Lower leg skin (tissue), 4 donors: ENCODE data around the gene JOSD1. TPM values are rescaled to one million over a fixed set of nuclear protein-coding genes. Genes with fewer than 3 reads are reported as not detected.
"Not testable (repeated sequence)": the region's sequence is repeated elsewhere in the genome, so short reads cannot be mapped to it uniquely, and the experiment has no call there.

Experiments used
- DNase-seq, 2 donors: peaks; one replicate each; pipeline ENCODE4 v3.0.0-alpha.2; 2019; ENCODE audit warnings: low spot score in 2 of 2
- H3K4me3 ChIP-seq: fragments of 200-600 bp; sonication (generic); 2 replicates; pipeline ENCODE4 v1.5.1; 2017; ENCODE audit warnings: mild to moderate bottlenecking, low read depth; ENCODE audit not compliant: poor library complexity, severe bottlenecking
- POLR2A ChIP-seq, 2 donors: fragments of 450-650 bp; IDR thresholded peaks; one replicate each; pipeline ENCODE4 v1.6.1; 2016 to 2017; ENCODE audit warnings: antibody characterized with exemption in 2 of 2, mild to moderate bottlenecking in 1 of 2, moderate library complexity in 1 of 2
- WGBS, 2 donors: methylation state at CpG; one replicate each; pipeline ENCODE4 v1.1.5; 2018; 5-methylcytosine and 5-hydroxymethylcytosine counted together
- intact Hi-C: fragments of 100-400 bp; cut with DNase I; formaldehyde crosslinking; loops from one replicate; pipeline ENCODE4 v1.15.0; 2023; ENCODE audit warnings: low total_unique reads
- total RNA-seq, 4 donors: library from RNA; depleted of rRNA; stranded (reverse); fragments of >200 nt; gene quantifications; one replicate each; pipeline ENCODE4 v1.1.0, GENCODE V29; 2016
- TF ChIP-seq, protein P1 (sequence below), 3 donors: fragments of 450-650 bp; IDR thresholded peaks; one replicate each; pipeline ENCODE4 v1.5.1; 2016; ENCODE audit warnings: antibody characterized with exemption in 3 of 3, mild to moderate bottlenecking in 3 of 3, moderate library complexity in 2 of 3

The JOSD1 gene
- total RNA-seq, 4 donors from 2014 or later = 52.0 to 90.6 (median 68.0) TPM

DNA sequence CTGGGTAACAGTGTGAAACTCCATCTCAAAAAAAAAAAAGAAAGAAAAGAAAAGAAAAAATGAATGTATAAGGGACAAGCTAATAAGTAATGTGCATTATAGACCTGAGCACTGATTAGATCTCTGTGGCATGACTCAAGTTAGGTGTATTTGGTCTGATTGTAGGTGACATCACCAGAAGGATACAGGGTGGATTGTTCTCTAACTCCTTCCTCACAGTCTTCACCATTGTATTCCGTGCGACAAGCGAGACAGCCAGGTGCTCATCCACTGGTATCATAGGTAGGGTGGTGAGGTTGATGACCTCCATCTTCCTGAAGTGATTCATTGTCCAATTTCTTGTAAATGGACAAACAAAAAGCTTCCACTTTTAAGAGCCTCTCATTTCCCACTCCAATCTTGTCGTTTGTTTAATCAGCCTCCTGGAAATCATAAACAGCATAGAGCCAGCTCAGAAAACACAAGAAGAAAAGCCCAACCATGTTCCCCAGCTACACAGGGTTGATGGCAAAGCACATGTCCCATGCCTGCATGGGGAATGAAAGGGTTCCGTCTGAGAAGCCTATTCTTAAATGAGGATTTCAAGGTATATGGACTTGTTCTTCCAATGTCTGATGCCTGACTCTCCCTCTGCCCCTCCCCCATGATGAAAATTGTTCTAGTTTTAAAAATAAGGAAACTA, 50.8 kb downstream of the JOSD1 start:
- no peak for TF ChIP-seq POLR2A (IDR thresholded peaks at IDR 0.05)
- TF ChIP-seq, protein P1, sequence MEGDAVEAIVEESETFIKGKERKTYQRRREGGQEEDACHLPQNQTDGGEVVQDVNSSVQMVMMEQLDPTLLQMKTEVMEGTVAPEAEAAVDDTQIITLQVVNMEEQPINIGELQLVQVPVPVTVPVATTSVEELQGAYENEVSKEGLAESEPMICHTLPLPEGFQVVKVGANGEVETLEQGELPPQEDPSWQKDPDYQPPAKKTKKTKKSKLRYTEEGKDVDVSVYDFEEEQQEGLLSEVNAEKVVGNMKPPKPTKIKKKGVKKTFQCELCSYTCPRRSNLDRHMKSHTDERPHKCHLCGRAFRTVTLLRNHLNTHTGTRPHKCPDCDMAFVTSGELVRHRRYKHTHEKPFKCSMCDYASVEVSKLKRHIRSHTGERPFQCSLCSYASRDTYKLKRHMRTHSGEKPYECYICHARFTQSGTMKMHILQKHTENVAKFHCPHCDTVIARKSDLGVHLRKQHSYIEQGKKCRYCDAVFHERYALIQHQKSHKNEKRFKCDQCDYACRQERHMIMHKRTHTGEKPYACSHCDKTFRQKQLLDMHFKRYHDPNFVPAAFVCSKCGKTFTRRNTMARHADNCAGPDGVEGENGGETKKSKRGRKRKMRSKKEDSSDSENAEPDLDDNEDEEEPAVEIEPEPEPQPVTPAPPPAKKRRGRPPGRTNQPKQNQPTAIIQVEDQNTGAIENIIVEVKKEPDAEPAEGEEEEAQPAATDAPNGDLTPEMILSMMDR (IDR thresholded peaks at IDR 0.05) = no peak
- intact Hi-C loops = no loop called here
- no peak for DNase-seq
- no peak overlapping the region for H3K4me3 ChIP-seq
- 81 to 82% methylated on average over 5 of the region's 5 CpGs for WGBS, 2 donors

DNA sequence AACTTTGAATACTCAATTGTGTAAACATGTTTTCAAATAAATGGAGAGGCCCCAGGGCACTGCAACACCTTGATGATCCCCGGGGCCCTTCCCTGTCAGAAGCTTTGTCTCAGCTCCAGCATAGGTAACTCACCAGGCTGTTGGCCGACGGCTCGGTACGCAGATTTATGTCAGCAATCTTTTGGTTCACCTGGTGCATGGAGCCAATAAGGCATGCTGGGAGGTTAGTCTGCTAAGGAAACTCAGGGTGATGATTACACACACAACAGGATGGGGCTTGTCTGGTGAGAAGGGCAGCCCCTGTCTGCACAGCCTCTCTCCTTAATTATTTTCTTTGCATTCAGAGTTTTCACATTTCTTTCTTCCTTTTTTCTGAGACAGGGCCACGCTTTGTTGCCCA, 55.3 kb downstream of the JOSD1 start:
- no peak overlapping the region for H3K4me3 ChIP-seq
- TF ChIP-seq, protein P1 (IDR thresholded peaks at IDR 0.05) = no peak
- TF ChIP-seq POLR2A (IDR thresholded peaks at IDR 0.05) = no peak
- 52 to 53% methylated on average over 6 of the region's 6 CpGs for WGBS, 2 donors
- DNase-seq = peak in 1 of 2 donors; percentile 32
- intact Hi-C loops = no loop called here

DNA sequence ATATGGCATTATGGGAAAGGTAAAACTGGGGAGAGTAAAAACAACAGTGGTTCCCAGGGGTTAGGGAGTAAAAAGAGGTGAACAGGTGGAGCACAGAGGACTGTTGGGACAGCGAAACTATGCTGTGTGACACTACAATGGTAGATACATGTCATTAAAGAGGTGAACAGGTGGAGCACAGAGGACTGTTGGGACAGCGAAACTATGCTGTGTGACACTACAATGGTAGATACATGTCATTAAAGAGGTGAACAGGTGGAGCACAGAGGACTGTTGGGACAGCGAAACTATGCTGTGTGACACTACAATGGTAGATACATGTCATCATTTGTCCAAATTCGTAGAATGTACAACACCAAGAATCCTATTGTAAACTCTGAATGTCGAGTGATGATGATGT, 56.5 kb downstream of the JOSD1 start:
- intact Hi-C loops, H3K4me3 ChIP-seq, DNase-seq: not testable (repeated sequence)
- WGBS, 2 donors = 92 to 94% methylated on average over 5 of the region's 5 CpGs

DNA sequence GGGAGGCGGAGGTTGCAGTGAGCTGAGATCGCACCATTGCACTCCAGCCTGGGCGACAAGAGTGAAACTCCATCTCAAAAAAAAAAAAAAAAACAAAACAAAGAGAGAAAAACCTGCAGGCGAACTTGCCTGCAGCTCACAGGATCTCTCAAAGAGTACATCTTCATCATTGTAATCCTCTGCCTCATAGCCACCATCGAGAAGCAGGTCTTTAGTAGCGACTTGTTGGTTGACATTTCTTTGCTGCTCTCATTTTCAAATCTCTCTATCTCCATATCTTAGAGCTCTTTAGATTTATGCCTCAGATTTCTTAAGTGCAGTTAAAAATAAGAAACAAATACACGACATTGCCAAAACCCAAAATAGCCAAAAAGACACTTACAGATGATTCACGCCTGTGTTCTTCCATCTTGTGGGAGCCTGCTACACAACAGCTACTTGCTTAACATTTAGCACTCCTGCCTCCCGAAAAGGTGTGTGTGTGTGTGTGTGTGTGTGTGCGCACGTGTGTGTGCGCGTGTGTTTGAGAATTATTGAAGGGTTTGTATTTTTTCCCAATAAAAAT, 59.2 kb downstream of the JOSD1 start:
- intact Hi-C loops = no loop called here
- TF ChIP-seq, protein P1 (IDR thresholded peaks at IDR 0.05) = no peak
- TF ChIP-seq POLR2A (IDR thresholded peaks at IDR 0.05) = no peak
- DNase-seq = no peak
- 76 to 80% methylated on average over 13 of the region's 13 CpGs for WGBS, 2 donors
- no peak overlapping the region for H3K4me3 ChIP-seq

DNA sequence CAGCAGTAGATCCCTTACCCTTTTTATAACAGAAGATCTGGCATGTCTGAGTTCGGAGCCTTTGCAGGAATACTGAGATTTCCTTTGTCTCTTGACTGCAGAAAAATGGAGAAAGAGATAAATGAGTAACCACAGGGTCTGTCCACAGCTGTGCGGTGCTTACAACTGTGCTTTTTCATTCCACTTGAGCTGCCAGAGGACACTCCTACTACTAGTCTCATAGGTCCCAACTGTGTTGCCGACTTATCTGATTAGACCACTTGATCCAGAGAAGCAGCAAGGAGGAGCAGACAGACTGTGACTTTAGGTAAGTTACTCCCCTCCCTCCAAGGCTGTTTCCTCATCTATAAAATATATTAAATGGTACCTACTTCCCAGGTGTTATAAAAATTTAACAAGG, 62.0 kb downstream of the JOSD1 start:
- TF ChIP-seq, protein P1 (IDR thresholded peaks at IDR 0.05) = no peak
- TF ChIP-seq POLR2A (IDR thresholded peaks at IDR 0.05) = no peak
- no peak overlapping the region for H3K4me3 ChIP-seq
- DNase-seq = no peak
- intact Hi-C loops = no loop called here
- WGBS, 2 donors = 88 to 94% methylated on average over 3 of the region's 3 CpGs

DNA sequence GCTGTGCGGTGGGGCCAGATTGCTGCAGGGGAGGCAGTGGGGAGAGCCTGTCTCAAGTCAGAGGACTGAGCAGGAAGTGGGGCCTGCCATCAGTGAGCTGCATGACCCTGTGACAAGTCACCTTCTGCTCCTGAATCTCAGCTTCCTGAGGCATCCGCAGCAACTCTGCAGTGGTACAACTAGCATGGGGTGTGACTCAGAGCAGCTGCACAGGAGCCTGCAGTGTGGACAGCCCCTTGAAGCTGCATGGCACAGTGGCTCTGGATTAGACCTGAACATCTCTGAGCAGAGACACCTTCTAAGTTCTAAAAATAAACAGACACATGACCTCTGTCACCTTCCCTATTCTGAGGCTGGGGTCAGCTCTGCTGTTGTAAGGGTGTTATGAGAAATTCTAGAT, 62.5 kb downstream of the JOSD1 start:
- TF ChIP-seq, protein P1 (IDR thresholded peaks at IDR 0.05) = no peak
- TF ChIP-seq POLR2A (IDR thresholded peaks at IDR 0.05) = no peak
- no peak for DNase-seq
- 94 to 100% methylated on average over 2 of the region's 2 CpGs for WGBS, 2 donors
- no peak overlapping the region for H3K4me3 ChIP-seq
- intact Hi-C loops = no loop called here

Other genes with a start within 250 kb of the JOSD1 start
- 1 to 10 TPM in 1 of 4 donors, under 1 TPM in 2, not detected in 1; 0.29 to 1.4 (median 0.46) TPM for gene KCNJ4, start 245.7 kb downstream of the JOSD1 start, total RNA-seq
- 1 to 10 TPM in 2 of 4 donors, under 1 TPM in 2; 0.80 to 5.1 (median 1.3) TPM for gene KDELR3, start 232.8 kb downstream of the JOSD1 start, total RNA-seq
- gene DDX17, start 194.6 kb downstream of the JOSD1 start, total RNA-seq = 100 to 1,000 TPM; 419 to 723 (median 493) TPM
- 1 to 10 TPM in 1 of 4 donors, under 1 TPM in 2, not detected in 1; 0.22 to 3.5 (median 0.49) TPM for gene DMC1, start 130.8 kb downstream of the JOSD1 start, total RNA-seq
- 1 to 10 TPM in 3 of 4 donors, under 1 TPM in 1; 0.97 to 3.9 (median 2.4) TPM for gene FAM227A, start 44.6 kb downstream of the JOSD1 start, total RNA-seq
- 10 to 100 TPM; 16.6 to 26.6 (median 22.1) TPM for gene CBY1, start 44.3 kb downstream of the JOSD1 start, total RNA-seq
- gene TOMM22, start 19.0 kb downstream of the JOSD1 start, total RNA-seq = 10 to 100 TPM; 24.8 to 42.2 (median 34.5) TPM
- gene GTPBP1, start 5.0 kb upstream of the JOSD1 start, total RNA-seq = 10 to 100 TPM; 53.1 to 79.9 (median 72.7) TPM
- gene SUN2, start 55.1 kb upstream of the JOSD1 start, total RNA-seq = 100 to 1,000 TPM; 231 to 344 (median 282) TPM
- gene DNAL4, start 93.2 kb upstream of the JOSD1 start, total RNA-seq = 10 to 100 TPM; 15.3 to 24.2 (median 23.7) TPM
- gene NPTXR, start 143.1 kb upstream of the JOSD1 start, total RNA-seq = 1 to 10 TPM in 2 of 4 donors, under 1 TPM in 2; 0.34 to 4.6 (median 1.7) TPM
- 10 to 100 TPM in 2 of 4 donors, 1 to 10 TPM in 2; 5.1 to 20.0 (median 13.9) TPM for gene CBX6, start 171.3 kb upstream of the JOSD1 start, total RNA-seq